Measurements from ENCODE around the gene POLR3E.
"Not testable (repeated sequence)": the region's sequence is repeated elsewhere in the genome, so short reads cannot be mapped to it uniquely, and the experiment has no call there.

Gene POLR3E

DNA sequence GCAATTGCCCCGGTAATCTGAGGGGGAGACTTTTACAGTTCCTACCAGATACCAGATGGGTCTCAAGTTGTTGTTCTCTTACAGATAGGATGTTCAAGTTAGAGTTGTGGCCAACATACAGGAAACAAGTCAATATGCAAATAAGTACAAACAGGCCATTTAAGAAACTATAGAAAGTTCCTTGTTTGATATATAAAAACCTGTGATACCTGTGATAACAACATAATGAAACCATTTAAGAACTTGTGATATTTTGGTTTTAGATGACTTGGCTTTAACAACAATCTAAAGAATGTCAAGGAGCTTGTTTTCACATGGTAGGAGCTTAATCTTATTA, 60.4 kb downstream of the POLR3E start:
- Mint-ChIP-seq H3K36me3 (ENCODE audit: low read depth) (peaks cover 32% of the 10 kb centered on the region), H3K4me3 (no peak overlapping the region), H3K9me3 (no peaks in the 10 kb centered on the region), H3K27me3 (peaks cover 4% of the 10 kb centered on the region), H3K27ac (no peak overlapping the region), H3K4me1 (ENCODE audit: low read depth) (peaks cover 36% of the 10 kb centered on the region)
- intact Hi-C loops (cut with micrococcal nuclease): no loop called here

DNA sequence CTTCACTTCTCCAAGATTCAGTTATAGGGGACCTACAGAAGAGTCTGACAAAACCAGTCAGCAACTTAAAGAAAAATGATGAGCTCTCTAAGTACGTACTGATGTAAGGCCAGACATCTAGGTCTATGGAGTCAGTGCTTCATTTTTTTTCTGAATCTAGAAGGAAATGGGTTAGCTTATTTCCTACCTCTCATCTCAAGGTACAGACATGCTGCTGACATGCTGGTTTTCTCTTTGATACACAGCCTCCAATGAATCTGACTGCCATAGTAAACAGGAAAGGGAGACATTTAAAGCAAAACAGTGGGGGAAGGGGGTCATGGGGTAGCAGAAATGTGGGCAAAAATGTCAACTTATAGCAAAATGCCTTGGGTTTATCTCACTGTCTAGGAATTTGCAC, 60.8 kb downstream of the POLR3E start:
- Mint-ChIP-seq H3K4me1 (ENCODE audit: low read depth) (peaks cover 33% of the 10 kb centered on the region), H3K36me3 (ENCODE audit: low read depth) (peaks cover 36% of the 10 kb centered on the region), H3K27me3 (peaks cover 4% of the 10 kb centered on the region), H3K9me3 (no peaks in the 10 kb centered on the region), H3K27ac (no peak overlapping the region), H3K4me3 (no peak overlapping the region)
- intact Hi-C loops (cut with micrococcal nuclease): no loop called here

DNA sequence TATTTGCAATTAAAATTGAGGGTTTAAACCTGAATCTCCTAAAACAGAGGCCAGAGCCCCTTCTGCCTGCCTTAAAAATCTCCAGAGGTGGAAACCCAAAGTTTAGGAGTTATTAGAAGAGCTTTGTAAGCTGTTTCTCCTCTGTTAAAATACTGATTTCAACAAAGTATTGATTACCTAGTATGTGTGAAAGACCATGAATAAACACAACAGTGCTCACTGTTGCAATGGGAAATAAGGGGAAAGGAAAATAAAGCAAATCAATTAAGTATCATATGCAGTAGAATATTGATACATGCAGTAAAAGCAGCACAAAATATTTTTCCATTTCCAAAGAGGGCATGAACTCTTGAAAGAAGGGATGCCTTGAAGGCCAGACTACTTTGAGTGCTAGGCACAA, 62.5 kb downstream of the POLR3E start:
- no peak overlapping the region for H3K4me3 Mint-ChIP-seq

DNA sequence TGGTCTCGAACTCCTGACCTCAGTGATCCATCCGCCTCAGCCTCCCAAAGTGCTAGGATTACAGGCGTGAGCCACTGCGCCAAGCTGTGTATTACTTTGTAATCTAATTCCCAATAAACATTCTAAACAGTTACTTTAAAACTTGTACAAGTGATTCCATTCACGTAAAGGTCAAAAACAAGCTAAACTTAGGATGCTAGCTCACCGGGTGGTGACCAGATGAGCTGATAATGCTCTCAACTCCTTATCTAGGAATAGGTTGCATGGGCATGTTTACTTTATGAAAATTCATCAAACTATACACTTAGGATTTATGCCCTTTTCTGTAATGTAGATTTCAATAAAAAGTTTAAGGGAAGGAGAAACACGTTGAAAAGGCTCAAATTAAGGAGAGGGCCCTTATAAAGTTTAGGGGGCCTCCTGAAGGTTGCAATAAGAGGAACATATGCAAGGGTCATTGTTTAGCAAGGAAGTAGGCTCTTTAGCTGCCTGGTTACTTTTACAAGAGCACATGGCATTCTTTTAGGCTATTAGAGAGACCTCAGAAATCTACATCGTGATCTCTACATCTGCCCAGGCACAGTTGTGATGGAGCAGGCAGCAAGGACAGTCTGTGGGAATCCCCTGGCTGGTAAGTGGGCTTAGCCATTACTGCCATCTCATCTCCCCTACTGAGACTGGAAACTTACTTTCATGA, 63.9 kb downstream of the POLR3E start:
- Mint-ChIP-seq H3K9me3 (peaks cover 2% of the 10 kb centered on the region), H3K4me1 (ENCODE audit: low read depth) (peaks cover 33% of the 10 kb centered on the region), H3K4me3 (no peak overlapping the region), H3K36me3 (ENCODE audit: low read depth) (peaks cover 52% of the 10 kb centered on the region), H3K27ac (no peak overlapping the region), H3K27me3 (peaks cover 4% of the 10 kb centered on the region)
- intact Hi-C loops (cut with micrococcal nuclease): no loop called here

More for the DNA sequence above, 62.5 kb downstream of the POLR3E start:
- H3K36me3 Mint-ChIP-seq (ENCODE audit: low read depth): peaks cover 48% of the 10 kb centered on the region
- no peaks in the 10 kb centered on the region for H3K9me3 Mint-ChIP-seq
- H3K27me3 Mint-ChIP-seq: peaks cover 4% of the 10 kb centered on the region
- intact Hi-C loops (cut with micrococcal nuclease): no loop called here
- peaks cover 34% of the 10 kb centered on the region for H3K4me1 Mint-ChIP-seq (ENCODE audit: low read depth)
- H3K27ac Mint-ChIP-seq: no peak overlapping the region

DNA sequence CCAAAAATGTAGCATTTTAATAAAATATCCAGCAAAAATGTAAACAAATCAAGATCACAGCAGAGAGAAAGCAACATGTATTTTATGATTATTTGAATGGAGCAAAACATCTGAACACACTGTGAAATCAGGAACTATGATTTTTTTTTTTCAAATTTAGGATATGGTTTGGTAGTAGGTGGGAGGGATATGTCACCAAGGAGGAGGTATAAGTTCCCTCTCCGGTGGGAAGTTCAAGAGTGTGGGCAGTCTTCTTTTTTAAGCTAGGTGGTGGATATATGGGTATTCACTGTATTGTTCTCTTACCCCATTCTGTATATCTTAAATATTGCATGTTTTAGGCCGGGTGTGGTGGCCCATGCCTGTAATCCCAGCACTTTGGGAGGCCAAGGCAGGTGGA, 67.0 kb downstream of the POLR3E start:
- intact Hi-C loops (cut with micrococcal nuclease): no loop called here
- no peak overlapping the region for H3K4me3 Mint-ChIP-seq
- no peak overlapping the region for H3K27ac Mint-ChIP-seq
- peaks cover 6% of the 10 kb centered on the region for H3K9me3 Mint-ChIP-seq
- H3K36me3 Mint-ChIP-seq (ENCODE audit: low read depth): peaks cover 58% of the 10 kb centered on the region
- peaks cover 53% of the 10 kb centered on the region for H3K4me1 Mint-ChIP-seq (ENCODE audit: low read depth)
- H3K27me3 Mint-ChIP-seq: peaks cover 3% of the 10 kb centered on the region

DNA sequence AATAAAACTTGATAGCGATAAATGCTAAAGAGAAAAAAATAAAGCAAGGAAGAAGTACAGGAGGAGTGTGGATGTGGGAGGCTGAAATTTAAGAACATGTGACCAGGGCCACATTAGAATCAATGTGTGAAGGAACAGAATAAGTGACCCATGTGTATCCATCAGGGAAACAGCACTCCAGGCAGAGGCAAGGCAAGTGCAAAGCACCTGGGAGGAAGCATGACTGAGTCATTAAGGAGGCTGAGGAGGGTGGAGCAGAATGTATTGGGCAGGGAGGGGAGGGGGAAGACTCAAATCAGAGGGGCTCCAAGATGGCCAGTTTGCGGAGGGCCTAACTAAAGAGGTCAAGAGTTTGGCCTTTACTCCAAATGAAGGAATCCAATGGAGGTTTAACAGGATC, 69.2 kb downstream of the POLR3E start:
- Mint-ChIP-seq H3K27me3 (peaks cover under 1% of the 10 kb centered on the region), H3K4me1 (ENCODE audit: low read depth) (peaks cover 57% of the 10 kb centered on the region), H3K4me3 (no peak overlapping the region), H3K9me3 (peaks cover 6% of the 10 kb centered on the region), H3K36me3 (ENCODE audit: low read depth) (peaks cover 51% of the 10 kb centered on the region), H3K27ac (no peak overlapping the region)
- intact Hi-C loops (cut with micrococcal nuclease): no loop called here

DNA sequence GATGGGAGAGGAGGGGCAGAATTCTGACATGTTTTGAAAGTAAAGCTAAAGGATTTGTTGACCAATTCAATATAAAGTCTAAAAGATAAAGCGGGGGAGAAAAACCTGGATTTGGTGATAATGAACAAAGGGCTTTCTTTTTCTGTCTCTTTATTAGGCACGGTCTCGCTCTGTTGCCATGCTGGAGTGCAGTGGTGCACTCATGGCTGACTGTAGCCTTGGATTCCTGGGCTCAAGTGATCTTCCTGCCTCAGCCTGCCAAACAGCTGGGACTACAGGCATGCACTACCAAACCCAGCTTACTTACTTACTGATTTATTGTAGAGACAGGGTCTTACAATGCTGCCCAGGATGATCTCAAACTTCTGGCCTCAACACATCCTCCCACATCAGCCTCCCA, 69.7 kb downstream of the POLR3E start:
- Mint-ChIP-seq H3K36me3 (ENCODE audit: low read depth) (peaks cover 54% of the 10 kb centered on the region), H3K4me3 (no peak overlapping the region), H3K4me1 (ENCODE audit: low read depth) (peaks cover 60% of the 10 kb centered on the region), H3K9me3 (peaks cover 6% of the 10 kb centered on the region), H3K27me3 (no peaks in the 10 kb centered on the region), H3K27ac (no peak overlapping the region)
- intact Hi-C loops (cut with micrococcal nuclease): no loop called here

DNA sequence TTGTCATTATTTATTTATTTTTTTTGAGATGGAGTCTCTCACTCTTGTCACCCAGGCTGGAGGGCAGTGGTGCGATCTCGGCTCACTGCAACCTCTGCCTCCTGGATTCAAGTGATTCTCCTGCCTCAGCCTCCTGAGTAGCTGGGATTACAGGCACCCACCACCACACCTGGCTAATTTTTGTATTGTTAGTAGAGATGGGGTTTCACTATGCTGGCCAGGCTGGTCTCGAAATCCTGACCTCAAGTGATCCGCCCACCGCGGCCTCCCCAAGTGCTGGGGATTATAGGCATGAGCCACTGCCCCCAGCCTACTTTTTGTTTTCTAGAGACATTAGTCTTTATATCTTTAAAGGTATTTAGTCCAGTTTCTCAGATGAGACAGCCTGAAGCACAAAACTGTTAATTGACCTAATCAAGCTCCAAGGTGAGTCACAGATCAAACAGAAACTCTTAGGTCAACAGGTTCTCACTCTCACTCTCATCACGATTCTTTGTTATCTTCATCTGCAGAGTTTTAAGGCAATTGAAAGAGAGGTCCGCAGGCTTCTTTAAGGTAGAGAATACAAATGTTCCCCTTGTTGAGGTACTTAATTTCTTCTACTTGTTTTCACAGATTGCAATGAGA, 71.1 kb downstream of the POLR3E start:
- intact Hi-C loops (cut with micrococcal nuclease); H3K4me3 Mint-ChIP-seq; H3K27ac Mint-ChIP-seq; H3K9me3 Mint-ChIP-seq; H3K27me3 Mint-ChIP-seq: not testable (repeated sequence)
- H3K36me3 Mint-ChIP-seq (ENCODE audit: low read depth): peaks cover 49% of the 10 kb centered on the region
- peaks cover 74% of the 10 kb centered on the region for H3K4me1 Mint-ChIP-seq (ENCODE audit: low read depth)

DNA sequence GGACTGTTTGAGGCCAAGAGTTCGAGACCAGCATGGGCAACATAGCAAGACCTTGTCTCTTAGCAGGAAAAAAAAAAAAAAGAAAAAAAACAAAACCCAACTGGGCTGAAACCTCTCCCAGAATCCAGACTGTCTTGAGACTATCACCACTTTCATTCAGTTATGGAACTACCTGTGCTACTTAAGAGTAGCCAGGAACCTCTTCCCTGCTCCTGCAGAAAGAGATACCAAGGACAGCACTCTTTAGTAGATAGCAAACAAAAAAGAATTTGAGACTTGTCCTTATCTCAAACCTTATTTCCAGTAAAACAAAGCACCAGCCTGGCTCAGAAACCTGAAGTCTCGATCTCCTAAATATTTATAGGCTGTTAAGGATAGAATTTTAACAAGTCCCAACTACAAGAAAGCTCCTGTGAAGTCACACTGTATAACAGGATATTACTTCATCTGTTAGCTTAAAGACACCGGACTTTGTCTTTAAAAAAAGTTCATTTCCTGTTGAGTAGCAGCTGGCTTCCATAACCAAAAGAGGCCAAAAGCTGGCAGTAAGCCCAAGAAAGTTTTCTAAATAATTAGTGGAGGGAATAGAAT, 72.1 kb downstream of the POLR3E start:
- Mint-ChIP-seq H3K4me3 (no peak overlapping the region), H3K9me3 (peaks cover 6% of the 10 kb centered on the region), H3K27ac (no peak overlapping the region), H3K4me1 (ENCODE audit: low read depth) (peaks cover 71% of the 10 kb centered on the region), H3K27me3 (no peaks in the 10 kb centered on the region), H3K36me3 (ENCODE audit: low read depth) (peaks cover 45% of the 10 kb centered on the region)
- intact Hi-C loops (cut with micrococcal nuclease): no loop called here

DNA sequence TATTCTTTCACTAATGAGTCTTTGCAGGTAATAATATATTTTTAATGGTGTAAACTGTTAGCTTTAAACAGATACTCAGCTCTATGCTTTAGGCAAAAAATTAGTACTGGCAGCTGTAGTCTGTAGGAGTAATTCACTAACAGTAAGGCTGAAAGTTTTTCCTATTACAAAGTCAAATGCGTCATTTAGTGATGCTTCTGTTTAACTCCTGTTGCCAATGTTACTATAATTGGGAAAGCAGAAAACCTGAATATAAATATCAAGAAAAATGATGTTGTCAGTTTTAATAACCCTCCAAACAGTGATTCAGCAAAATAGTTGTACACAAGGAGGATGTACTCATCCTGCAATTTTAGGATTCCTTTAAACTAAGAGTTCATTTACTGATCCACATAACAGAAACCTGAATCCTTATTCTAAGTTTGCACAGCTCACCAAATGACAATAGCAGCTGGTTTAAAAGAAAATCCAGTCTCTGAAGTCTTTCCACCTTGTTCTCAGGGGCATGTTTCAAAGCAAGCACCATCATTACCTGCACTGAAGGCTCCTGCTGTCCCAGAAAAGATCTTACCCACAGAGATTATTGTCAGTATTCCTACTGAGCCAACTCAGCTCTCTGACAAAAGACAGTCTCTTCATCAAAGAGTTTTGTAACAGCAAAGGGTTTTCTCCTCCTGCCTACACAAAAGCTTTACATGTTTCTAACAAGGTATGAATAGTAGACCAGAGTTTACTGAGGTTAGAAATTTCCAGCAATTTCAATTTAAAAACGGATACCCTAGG, 73.0 kb downstream of the POLR3E start:
- intact Hi-C loops (cut with micrococcal nuclease): loop anchor here (5.0 kb wide), 1 partner anchor 38 kb away; no protein-coding TSS in a partner anchor
- H3K9me3 Mint-ChIP-seq: peaks cover 6% of the 10 kb centered on the region
- peaks cover 36% of the 10 kb centered on the region for H3K36me3 Mint-ChIP-seq (ENCODE audit: low read depth)
- H3K4me1 Mint-ChIP-seq (ENCODE audit: low read depth): peaks cover 63% of the 10 kb centered on the region
- H3K27ac Mint-ChIP-seq: no peak overlapping the region
- no peaks in the 10 kb centered on the region for H3K27me3 Mint-ChIP-seq
- H3K4me3 Mint-ChIP-seq: no peak overlapping the region

DNA sequence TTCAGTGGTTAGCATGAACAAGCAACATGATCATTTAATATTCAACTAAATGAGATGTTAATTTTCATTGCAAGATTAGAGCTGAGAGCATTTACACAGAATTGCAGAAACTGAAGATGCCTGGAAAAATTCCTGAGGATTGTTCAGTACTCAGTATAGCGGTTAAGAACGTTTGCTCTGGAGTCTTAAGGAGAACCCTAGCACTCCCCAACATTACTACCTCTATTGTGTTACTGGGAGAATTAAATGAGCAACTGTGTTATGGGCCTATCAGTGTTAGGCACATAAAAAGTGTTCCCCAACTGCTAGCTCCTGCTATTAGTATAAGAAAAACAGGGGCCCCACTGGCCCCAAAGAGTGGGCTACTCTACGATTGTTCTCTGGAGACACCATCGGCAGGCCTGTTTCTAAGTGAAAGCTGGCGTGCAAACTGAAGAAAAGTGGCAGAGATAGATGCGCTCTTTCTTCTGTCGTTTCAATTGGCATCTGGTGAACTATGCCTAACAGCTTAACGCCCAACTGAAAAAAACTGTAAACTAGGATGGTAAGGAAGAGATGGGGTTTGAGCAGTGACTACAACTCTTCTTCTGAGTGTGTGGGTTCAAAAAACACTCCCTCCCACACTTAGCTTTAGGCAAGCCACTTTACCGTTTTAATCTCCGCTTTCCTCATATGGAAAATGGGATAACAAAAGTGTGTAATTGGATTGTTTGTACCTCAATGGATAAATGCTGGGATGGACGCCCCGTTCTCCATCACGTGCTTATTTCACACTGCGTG, 75.9 kb downstream of the POLR3E start:
- Mint-ChIP-seq H3K9me3 (no peaks in the 10 kb centered on the region), H3K36me3 (ENCODE audit: low read depth) (peaks cover 24% of the 10 kb centered on the region), H3K4me3 (peak overlapping the region; percentile 83), H3K4me1 (ENCODE audit: low read depth) (peaks cover 60% of the 10 kb centered on the region), H3K27ac (peak overlapping the region; percentile 79), H3K27me3 (peaks cover 6% of the 10 kb centered on the region)
- intact Hi-C loops (cut with micrococcal nuclease): loop anchor here (5.0 kb wide), 1 partner anchor 41 kb away; no protein-coding TSS in a partner anchor

DNA sequence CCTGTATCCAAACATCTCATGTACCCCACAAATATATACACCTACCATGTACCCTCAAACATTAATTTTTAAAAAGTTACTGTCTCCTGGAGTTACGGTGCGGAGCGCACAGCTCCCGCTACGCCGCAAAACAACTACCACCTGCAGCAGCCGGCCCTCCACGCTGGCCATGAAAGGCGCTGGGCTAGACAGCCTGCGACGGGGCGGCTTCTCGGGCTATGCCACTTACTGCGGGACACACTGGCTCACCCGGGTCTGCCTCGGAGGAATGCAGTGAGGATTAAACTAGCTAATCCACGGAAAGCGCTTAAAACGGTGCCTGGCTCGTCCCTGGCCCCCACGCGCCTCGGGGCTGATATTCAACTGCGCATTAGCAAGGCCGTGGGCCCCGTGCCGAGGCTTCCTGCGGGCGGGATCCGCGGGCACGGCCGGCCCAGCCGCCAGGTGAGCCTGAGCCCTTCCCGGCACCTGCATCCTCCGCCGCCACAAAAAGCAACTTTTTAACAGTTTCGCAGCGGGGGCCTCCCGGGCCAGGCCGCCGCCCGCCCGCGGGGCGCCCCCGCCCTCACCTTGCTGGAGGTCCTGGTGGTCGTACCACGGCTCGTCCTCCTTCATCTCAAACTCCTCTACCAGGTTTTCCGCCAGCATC, 76.6 kb downstream of the POLR3E start:
- Mint-ChIP-seq H3K4me3 (peak overlapping the region; percentile 83), H3K4me1 (ENCODE audit: low read depth) (peaks cover 54% of the 10 kb centered on the region), H3K27me3 (peaks cover 6% of the 10 kb centered on the region), H3K27ac (peak overlapping the region; percentile 79), H3K9me3 (no peaks in the 10 kb centered on the region), H3K36me3 (ENCODE audit: low read depth) (peaks cover 24% of the 10 kb centered on the region)
- intact Hi-C loops (cut with micrococcal nuclease): loop anchor here (2.0 to 5.0 kb wide), 2 partner anchors 41 to 53 kb away; no protein-coding TSS in a partner anchor
